ENCODE data around the gene UGT1A3. TPM values are rescaled to one million over a fixed set of nuclear protein-coding genes. Genes with fewer than 3 reads are reported as not detected.

UGT1A3 gene
- total RNA-seq, 2 experiments from 2014 or later = not detected

Other genes starting within 250 kb of the UGT1A3 start
- gene USP40, start 162.3 kb upstream of the UGT1A3 start, total RNA-seq = 10 to 100 TPM; 11.5 to 13.9 TPM
- not detected for gene UGT1A8, start 111.4 kb upstream of the UGT1A3 start, total RNA-seq
- gene UGT1A10, start 92.6 kb upstream of the UGT1A3 start, total RNA-seq = not detected
- not detected for gene UGT1A9, start 57.1 kb upstream of the UGT1A3 start, total RNA-seq
- not detected for gene UGT1A7, start 47.1 kb upstream of the UGT1A3 start, total RNA-seq
- not detected for gene UGT1A6, start 36.2 kb upstream of the UGT1A3 start, total RNA-seq
- gene UGT1A5, start 16.1 kb upstream of the UGT1A3 start, total RNA-seq = not detected
- not detected for gene UGT1A4, start 10.3 kb upstream of the UGT1A3 start, total RNA-seq
- not detected for gene UGT1A1, start 31.2 kb downstream of the UGT1A3 start, total RNA-seq
- not detected for gene MROH2A, start 49.3 kb downstream of the UGT1A3 start, total RNA-seq
- 100 to 1,000 TPM; 100 to 109 TPM for gene HJURP, start 125.5 kb downstream of the UGT1A3 start, total RNA-seq
- gene TRPM8, start 188.3 kb downstream of the UGT1A3 start, total RNA-seq = not detected

Data from activated naive CD8-positive, alpha-beta T cell treated with anti-CD3 and anti-CD28 coated beads, Interleukin-2, amount 10 ng/mL, durations not matched to agents 7 days and 5 days (primary cell).